ENCODE measurements around the gene TCOF1.

DNA sequence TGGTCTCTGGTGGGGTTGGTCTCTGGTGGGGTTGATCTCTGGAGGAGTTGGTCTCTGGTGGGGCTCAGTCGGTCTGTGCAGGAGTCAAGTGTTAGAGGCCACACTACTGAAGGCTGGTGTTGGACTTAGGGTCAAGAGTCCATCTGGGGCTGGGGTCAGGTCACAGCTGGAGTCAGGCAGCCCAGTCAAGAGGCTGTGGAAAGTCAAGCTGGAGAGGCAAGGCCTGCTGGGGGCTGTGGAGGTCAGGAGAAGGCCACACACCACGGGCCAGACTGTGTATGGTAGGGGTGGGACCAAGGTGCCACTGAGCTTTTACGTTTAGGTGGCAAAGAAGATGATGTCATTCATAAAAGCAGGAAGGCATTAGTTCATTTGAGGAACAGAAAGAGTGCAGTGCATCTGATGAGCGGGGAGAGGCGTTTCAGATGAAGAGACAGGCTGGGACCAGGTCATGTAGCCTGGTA, 71.9 kb downstream of the TCOF1 start:
- no peak for TF ChIP-seq RARB (CRISPR knock-in tag; IDR thresholded peaks at IDR 0.05)
- no peak for TF ChIP-seq ZC3H10 (CRISPR knock-in tag; IDR thresholded peaks at IDR 0.05)
